Mucosa of rectum (tissue), 2 donors: ENCODE results near the gene ZCCHC7.
"Not testable (repeated sequence)": the region's sequence is repeated elsewhere in the genome, so short reads cannot be mapped to it uniquely, and the experiment has no call there.

Source experiments
- H3K27ac ChIP-seq, 2 donors: one replicate each; pipeline ENCODE4 v1.7.0; 2013; ENCODE audit warnings: inconsistent platforms in 2 of 2, low read depth in 2 of 2, low read length in 2 of 2
- H3K27me3 ChIP-seq, 2 donors: one replicate each; pipeline ENCODE4 v1.7.0; 2013; ENCODE audit warnings: low read length in 2 of 2; ENCODE audit not compliant: control insufficient read depth in 2 of 2, insufficient read depth in 2 of 2
- H3K36me3 ChIP-seq, 2 donors: one replicate each; pipeline ENCODE4 v1.7.0; 2013; ENCODE audit warnings: low read length in 2 of 2; ENCODE audit not compliant: control insufficient read depth in 2 of 2, insufficient read depth in 2 of 2
- H3K4me1 ChIP-seq, 2 donors: one replicate each; pipeline ENCODE4 v1.7.0; 2013; ENCODE audit warnings: low read length in 2 of 2, mild to moderate bottlenecking in 1 of 2; ENCODE audit not compliant: control insufficient read depth in 2 of 2, insufficient read depth in 2 of 2
- H3K4me3 ChIP-seq, 2 donors: one replicate each; pipeline ENCODE4 v1.7.0; 2013; ENCODE audit warnings: low read length in 2 of 2
- H3K9ac ChIP-seq, 2 donors: one replicate each; pipeline ENCODE4 v1.7.0; 2013; ENCODE audit warnings: low read length in 2 of 2, low read depth in 1 of 2, mild to moderate bottlenecking in 1 of 2
- H3K9me3 ChIP-seq, 2 donors: one replicate each; pipeline ENCODE4 v1.7.0; 2013; ENCODE audit warnings: low read length in 2 of 2; ENCODE audit not compliant: control insufficient read depth in 2 of 2
- donor health status: healthy.
- donor health status: Normal muscosa, but diverticular disease.

Gene ZCCHC7

DNA sequence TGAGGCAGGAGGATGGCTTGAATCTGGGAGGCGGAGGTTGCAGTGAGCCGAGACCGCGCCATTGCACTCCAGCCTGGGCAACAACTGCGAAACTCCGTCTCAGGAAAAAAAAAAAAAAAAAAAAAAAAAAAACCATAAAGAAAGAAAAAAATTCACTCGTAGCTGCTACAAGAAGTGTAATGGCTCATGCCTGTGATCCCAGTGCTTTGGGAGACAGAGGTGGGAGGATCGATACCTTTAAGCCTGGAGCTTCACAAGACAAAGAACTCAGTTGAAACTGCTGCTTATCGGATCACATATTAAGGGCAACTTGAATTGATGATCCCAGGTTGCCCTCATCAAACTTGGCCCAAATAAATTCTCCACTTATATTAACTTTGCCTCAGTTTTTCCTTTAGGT lies 1.0 kb upstream of the ZCCHC7 start:
- H3K4me1 ChIP-seq, result peaks cover 6 to 10% of the 10 kb centered on the region in 2 donors
- peak overlapping the region in 1 of 2 donors; percentile 95 for H3K4me3 ChIP-seq
- H3K27ac ChIP-seq, result no peak overlapping the region
- no peak overlapping the region for H3K9ac ChIP-seq
- no peaks in the 10 kb centered on the region for H3K27me3 ChIP-seq
- H3K36me3 ChIP-seq, result no peaks in the 10 kb centered on the region
- H3K9me3 ChIP-seq, result peaks cover 0 to 2% of the 10 kb centered on the region in 2 donors

DNA sequence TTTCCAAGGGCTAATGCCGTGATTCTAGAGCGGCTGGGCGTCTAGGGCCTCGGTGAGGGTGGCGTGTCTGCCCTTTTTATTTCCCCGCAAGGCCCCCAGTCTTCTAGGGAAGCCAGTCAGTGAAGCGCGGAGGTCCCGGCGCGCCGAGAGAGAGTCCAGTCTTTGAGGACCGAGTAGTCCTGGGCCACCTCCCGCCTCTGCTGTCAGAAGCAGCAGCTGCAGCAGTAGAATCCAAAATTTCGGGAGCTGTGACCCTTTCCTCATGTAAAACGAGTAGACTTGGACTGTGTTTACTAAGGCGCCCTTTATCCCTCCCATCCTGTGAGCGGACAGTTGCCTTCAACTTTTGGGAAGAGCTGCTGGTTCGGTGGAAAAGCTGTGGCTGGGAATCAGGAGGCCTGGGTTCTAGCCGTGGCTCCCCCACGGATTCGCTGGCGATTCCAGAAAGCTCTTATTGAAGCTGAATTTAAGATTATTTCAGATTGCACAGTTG lies 515 bp downstream of the ZCCHC7 start:
- Histone ChIP-seq H3K4me3 (peak overlapping the region; percentile 95 to 98), H3K27ac (peak overlapping the region; percentile 94), H3K9ac (peak overlapping the region; percentile 89 to 99)
- H3K27me3 ChIP-seq, H3K4me1 ChIP-seq, H3K36me3 ChIP-seq, H3K9me3 ChIP-seq: not testable (repeated sequence)

DNA sequence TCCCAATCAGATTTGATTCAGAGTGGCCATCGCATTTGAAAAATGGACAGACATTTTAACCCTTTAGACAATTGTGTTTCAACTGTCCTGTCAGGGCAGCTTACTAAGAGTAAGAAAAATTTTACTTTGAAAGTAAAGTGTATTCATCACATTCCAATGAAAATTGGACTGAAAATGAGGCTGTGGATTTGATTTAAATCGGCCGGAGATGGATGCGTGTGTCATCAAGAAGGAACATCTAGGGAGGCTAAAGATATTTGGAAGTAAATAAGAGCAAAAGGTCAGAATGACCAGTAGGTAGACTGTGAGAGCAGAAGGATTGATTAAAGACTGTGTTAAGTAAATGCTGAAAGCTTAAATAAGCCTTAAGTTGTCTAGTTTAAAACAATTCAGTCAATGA lies 1.5 kb downstream of the ZCCHC7 start:
- H3K27me3 ChIP-seq, result no peaks in the 10 kb centered on the region
- peaks cover 0 to 2% of the 10 kb centered on the region in 2 donors for H3K9me3 ChIP-seq
- no peak overlapping the region for H3K9ac ChIP-seq
- peaks cover 4 to 5% of the 10 kb centered on the region in 2 donors for H3K36me3 ChIP-seq
- peak overlapping the region in 1 of 2 donors; percentile 95 for H3K4me3 ChIP-seq
- no peak overlapping the region for H3K27ac ChIP-seq
- peaks cover 6 to 10% of the 10 kb centered on the region in 2 donors for H3K4me1 ChIP-seq

DNA sequence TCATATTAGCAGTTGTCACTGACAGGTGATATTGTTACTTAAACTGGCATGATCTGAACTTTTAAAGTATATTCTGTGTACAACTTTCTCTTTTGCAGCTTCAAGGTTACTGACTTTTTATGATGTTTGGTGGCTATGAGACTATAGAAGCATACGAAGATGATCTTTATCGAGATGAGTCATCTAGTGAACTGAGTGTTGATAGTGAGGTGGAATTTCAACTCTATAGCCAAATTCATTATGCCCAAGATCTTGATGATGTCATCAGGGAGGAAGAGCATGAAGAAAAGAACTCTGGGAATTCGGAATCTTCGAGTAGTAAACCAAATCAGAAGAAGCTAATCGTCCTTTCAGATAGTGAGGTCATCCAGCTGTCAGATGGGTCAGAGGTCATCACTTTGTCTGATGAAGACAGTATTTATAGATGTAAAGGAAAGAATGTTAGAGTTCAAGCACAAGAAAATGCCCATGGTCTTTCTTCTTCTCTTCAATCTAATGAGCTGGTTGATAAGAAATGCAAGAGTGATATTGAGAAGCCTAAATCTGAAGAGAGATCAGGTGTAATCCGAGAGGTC lies 5.9 kb downstream of the ZCCHC7 start:
- H3K9me3 ChIP-seq, result no peaks in the 10 kb centered on the region
- H3K27ac ChIP-seq, result no peak overlapping the region
- H3K36me3 ChIP-seq, result peaks cover 14 to 16% of the 10 kb centered on the region in 2 donors
- no peak overlapping the region for H3K9ac ChIP-seq
- H3K4me3 ChIP-seq, result no peak overlapping the region
- H3K4me1 ChIP-seq, result peaks cover 4 to 6% of the 10 kb centered on the region in 2 donors
- no peaks in the 10 kb centered on the region for H3K27me3 ChIP-seq

DNA sequence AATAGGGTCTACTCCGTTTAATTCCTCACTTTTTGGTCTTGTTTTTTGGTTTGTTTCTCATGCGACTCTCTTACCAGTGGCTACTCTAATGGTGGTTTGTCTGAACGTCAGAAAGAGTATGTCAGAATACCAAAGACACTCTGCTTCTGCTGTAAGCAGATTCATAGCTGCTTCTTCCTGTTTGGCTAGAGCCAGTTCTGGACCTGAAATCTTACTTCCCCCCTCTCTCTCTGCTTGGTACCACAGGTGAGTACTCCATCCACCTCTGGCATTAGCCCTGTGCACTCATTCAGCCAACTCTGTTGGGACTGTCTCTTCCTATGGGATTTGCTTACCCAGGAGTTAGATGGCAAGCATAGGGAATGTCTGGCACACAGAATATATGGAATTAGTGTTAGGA lies 6.6 kb downstream of the ZCCHC7 start:
- H3K27ac ChIP-seq, result no peak overlapping the region
- H3K9me3 ChIP-seq, result no peaks in the 10 kb centered on the region
- H3K9ac ChIP-seq, result no peak overlapping the region
- H3K36me3 ChIP-seq, result peaks cover 14 to 16% of the 10 kb centered on the region in 2 donors
- peaks cover 0 to 1% of the 10 kb centered on the region in 2 donors for H3K4me1 ChIP-seq
- no peaks in the 10 kb centered on the region for H3K27me3 ChIP-seq
- no peak overlapping the region for H3K4me3 ChIP-seq

DNA sequence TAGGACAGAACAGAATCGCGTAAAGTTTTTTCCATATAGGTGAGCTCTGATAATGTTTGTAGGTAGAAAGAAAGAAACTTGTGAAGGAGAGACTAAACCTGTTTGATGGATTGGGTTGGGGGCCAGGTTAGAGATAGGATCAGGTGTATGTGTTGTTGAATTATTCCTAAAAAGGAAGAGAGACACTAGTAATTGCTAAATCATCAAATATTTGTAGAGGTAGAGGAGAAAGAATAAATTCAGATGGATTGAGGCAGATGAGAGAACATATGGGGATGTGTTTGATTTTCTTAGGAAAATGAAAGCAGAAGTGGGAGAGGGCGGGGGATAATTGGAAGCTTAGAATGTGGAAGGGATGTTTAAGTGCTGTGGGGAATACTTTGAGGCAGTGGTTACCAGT lies 7.7 kb downstream of the ZCCHC7 start:
- H3K9ac ChIP-seq, result no peak overlapping the region
- H3K9me3 ChIP-seq, result no peaks in the 10 kb centered on the region
- H3K4me3 ChIP-seq, result no peak overlapping the region
- no peak overlapping the region for H3K27ac ChIP-seq
- no peaks in the 10 kb centered on the region for H3K4me1 ChIP-seq
- H3K36me3 ChIP-seq, result peaks cover 16% of the 10 kb centered on the region in 2 donors
- no peaks in the 10 kb centered on the region for H3K27me3 ChIP-seq

DNA sequence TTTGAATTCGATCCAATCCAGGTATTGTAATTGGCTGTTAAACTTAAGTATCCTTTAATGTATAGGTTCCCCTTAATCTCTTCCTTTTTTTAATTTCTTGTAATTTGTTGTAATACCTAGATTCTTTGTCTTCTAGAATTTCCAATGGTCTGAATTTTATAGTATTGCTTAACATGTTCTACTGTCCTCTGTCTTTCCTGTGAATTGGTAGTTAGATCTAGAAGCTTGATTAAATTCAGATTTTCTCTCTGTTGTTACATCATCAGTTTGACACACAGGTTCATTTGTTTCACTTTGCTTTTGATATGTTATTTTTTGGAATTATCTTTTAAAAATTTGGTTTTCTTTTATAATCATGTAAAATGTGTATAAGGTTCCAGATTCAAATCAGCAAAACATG lies 13.8 kb downstream of the ZCCHC7 start:
- no peak overlapping the region for H3K27ac ChIP-seq
- H3K9ac ChIP-seq, result no peak overlapping the region
- H3K36me3 ChIP-seq, result peaks cover 2 to 7% of the 10 kb centered on the region in 2 donors
- no peaks in the 10 kb centered on the region for H3K4me1 ChIP-seq
- H3K9me3 ChIP-seq, result no peaks in the 10 kb centered on the region
- no peaks in the 10 kb centered on the region for H3K27me3 ChIP-seq
- no peak overlapping the region for H3K4me3 ChIP-seq

DNA sequence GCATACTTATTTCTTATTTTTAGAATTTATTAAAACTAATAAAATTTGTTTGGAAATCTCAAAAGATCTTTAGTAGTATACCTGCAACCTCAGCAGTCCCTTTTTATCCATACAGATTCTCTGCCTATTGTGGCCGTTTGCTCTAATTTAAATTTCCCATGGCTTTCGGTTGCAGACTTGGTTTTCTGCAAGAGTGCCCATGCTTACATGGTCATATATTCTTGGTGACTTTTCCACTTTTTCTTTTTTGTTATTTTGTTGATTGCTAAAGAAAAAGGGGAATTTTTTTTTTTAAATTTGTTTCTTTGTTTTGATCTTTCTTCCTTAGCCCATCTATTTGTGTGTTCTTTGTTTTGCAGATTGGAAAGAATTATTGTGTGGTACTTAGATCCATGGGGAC lies 20.6 kb downstream of the ZCCHC7 start:
- Histone ChIP-seq H3K4me3 (no peak overlapping the region), H3K4me1 (no peaks in the 10 kb centered on the region), H3K27ac (no peak overlapping the region)

DNA sequence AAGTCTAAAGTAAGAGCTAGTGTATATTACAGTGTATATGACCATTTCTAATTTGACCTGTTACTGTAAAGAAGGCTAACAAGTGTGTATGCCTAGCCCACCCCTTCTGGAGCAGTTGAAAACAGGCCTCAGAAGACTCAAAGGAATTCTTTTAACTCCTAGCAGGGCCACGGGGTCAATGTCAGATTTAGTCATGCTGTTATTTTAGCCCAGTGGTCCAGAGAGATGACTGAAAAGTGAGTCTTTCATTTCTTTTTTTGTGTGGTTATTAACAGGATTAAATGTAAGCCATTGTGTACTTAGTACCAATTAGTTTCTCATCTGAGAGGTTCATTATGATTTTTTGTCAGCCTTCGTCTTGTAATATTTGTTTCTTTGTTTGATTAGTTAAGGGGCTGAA lies 24.4 kb downstream of the ZCCHC7 start:
- Histone ChIP-seq H3K4me1 (peaks cover 0 to 3% of the 10 kb centered on the region in 2 donors), H3K27ac (no peak overlapping the region), H3K9ac (no peak overlapping the region), H3K9me3 (no peaks in the 10 kb centered on the region), H3K27me3 (no peaks in the 10 kb centered on the region), H3K36me3 (no peaks in the 10 kb centered on the region), H3K4me3 (no peak overlapping the region)

More for the DNA sequence above, 20.6 kb downstream of the ZCCHC7 start:
- H3K9ac ChIP-seq, result no peak overlapping the region
- peaks cover 0 to 7% of the 10 kb centered on the region in 2 donors for H3K36me3 ChIP-seq
- H3K27me3 ChIP-seq, result no peaks in the 10 kb centered on the region
- H3K9me3 ChIP-seq, result no peaks in the 10 kb centered on the region

DNA sequence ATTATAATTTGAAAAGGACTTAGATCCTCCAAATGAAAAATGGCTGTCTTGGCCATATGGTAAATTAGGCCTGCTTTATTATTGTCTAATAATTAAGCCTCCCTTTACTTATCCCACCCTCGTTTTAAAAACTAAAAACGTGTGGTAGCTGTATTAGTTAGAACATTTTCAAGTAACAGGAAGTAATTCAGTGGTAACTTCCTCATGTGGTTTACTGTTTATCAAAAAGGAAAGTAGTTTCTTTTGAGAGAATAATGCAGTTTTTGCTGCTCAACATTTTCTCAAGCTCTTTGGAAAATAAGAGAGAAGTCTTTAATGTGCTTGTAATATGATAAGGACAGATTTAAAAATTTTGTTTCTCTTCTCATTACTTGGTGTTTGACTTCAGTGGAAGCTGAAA lies 26.0 kb downstream of the ZCCHC7 start:
- peaks cover 0 to 3% of the 10 kb centered on the region in 2 donors for H3K4me1 ChIP-seq
- H3K27ac ChIP-seq, result peak overlapping the region in 1 of 2 donors; percentile 5

More for the DNA sequence above, 26.0 kb downstream of the ZCCHC7 start:
- H3K27me3 ChIP-seq, result no peaks in the 10 kb centered on the region
- no peaks in the 10 kb centered on the region for H3K9me3 ChIP-seq
- H3K4me3 ChIP-seq, result peak overlapping the region in 1 of 2 donors; percentile 23
- H3K36me3 ChIP-seq, result no peaks in the 10 kb centered on the region
- no peak overlapping the region for H3K9ac ChIP-seq
